ENCODE results near the gene IL17RD. TPM values are rescaled to one million over a fixed set of nuclear protein-coding genes. Genes with fewer than 3 reads are reported as not detected.

Gene IL17RD
- total RNA-seq, 1 donor from 2014 or later: 30.3 TPM

GRCh38 chr3:57164217-57164656, 916 bp downstream of the IL17RD start:
- Mint-ChIP-seq H3K9me3 (no peaks in the 10 kb centered on the region), H3K36me3 (no peaks in the 10 kb centered on the region), H3K27me3 (ENCODE audit: low read depth) (peaks cover 9% of the 10 kb centered on the region), H3K27ac (peak overlapping the region; percentile 47), H3K4me3 (peak overlapping the region; percentile 91), H3K4me1 (peaks cover 49% of the 10 kb centered on the region)
- TF ChIP-seq CTCF (IDR thresholded peaks at IDR 0.05; ENCODE audit: unreplicated experiment): no peak
- peak in 1 of 2 experiments; percentile 51 for DNase-seq (ENCODE audit: low spot score in 2 of 2, unreplicated experiment in 2 of 2)

GRCh38 chr3:57163751-57164150, 1.4 kb downstream of the IL17RD start:
- TF ChIP-seq CTCF (IDR thresholded peaks at IDR 0.05; ENCODE audit: unreplicated experiment): no peak
- no peaks in the 10 kb centered on the region for H3K9me3 Mint-ChIP-seq
- no peaks in the 10 kb centered on the region for H3K36me3 Mint-ChIP-seq
- H3K4me3 Mint-ChIP-seq: peak overlapping the region; percentile 91
- H3K27ac Mint-ChIP-seq: no peak overlapping the region
- no peak for DNase-seq (ENCODE audit: low spot score in 2 of 2, unreplicated experiment in 2 of 2)
- peaks cover 54% of the 10 kb centered on the region for H3K4me1 Mint-ChIP-seq
- peaks cover 9% of the 10 kb centered on the region for H3K27me3 Mint-ChIP-seq (ENCODE audit: low read depth)

- peaks cover 73% of the 10 kb centered on the region for H3K4me1 Mint-ChIP-seq
- no peak overlapping the region for H3K27ac Mint-ChIP-seq
- H3K4me3 Mint-ChIP-seq: no peak overlapping the region
- DNase-seq (ENCODE audit: low spot score in 2 of 2, unreplicated experiment in 2 of 2): no peak
- H3K27me3 Mint-ChIP-seq (ENCODE audit: low read depth): peaks cover 9% of the 10 kb centered on the region
- TF ChIP-seq CTCF (IDR thresholded peaks at IDR 0.05; ENCODE audit: unreplicated experiment): no peak
- H3K36me3 Mint-ChIP-seq: no peaks in the 10 kb centered on the region
- no peaks in the 10 kb centered on the region for H3K9me3 Mint-ChIP-seq
Measured at GRCh38 chr3:57161915-57162314, 3.2 kb downstream of the IL17RD start.

GRCh38 chr3:57160765-57161538, 4.2 kb downstream of the IL17RD start:
- peaks cover 81% of the 10 kb centered on the region for H3K4me1 Mint-ChIP-seq
- DNase-seq (ENCODE audit: low spot score in 2 of 2, unreplicated experiment in 2 of 2): no peak
- peak overlapping the region; percentile 33 for H3K4me3 Mint-ChIP-seq
- no peaks in the 10 kb centered on the region for H3K9me3 Mint-ChIP-seq
- no peak for TF ChIP-seq CTCF (IDR thresholded peaks at IDR 0.05; ENCODE audit: unreplicated experiment)
- peak overlapping the region; percentile 78 for H3K27ac Mint-ChIP-seq
- H3K36me3 Mint-ChIP-seq: no peaks in the 10 kb centered on the region
- H3K27me3 Mint-ChIP-seq (ENCODE audit: low read depth): peaks cover 9% of the 10 kb centered on the region

- Mint-ChIP-seq H3K4me1 (peaks cover 82% of the 10 kb centered on the region), H3K4me3 (peak overlapping the region; percentile 33), H3K27ac (peak overlapping the region; percentile 78)
Measured at GRCh38 chr3:57160076-57160764, 4.9 kb downstream of the IL17RD start.

More at GRCh38 chr3:57160076-57160764, 4.9 kb downstream of the IL17RD start:
- peaks cover 9% of the 10 kb centered on the region for H3K27me3 Mint-ChIP-seq (ENCODE audit: low read depth)
- H3K9me3 Mint-ChIP-seq: no peaks in the 10 kb centered on the region
- no peak for DNase-seq (ENCODE audit: low spot score in 2 of 2, unreplicated experiment in 2 of 2)
- no peaks in the 10 kb centered on the region for H3K36me3 Mint-ChIP-seq
- no peak for TF ChIP-seq CTCF (IDR thresholded peaks at IDR 0.05; ENCODE audit: unreplicated experiment)
